GM19239 (cell line): ENCODE results near the gene RRH.
"Not testable (repeated sequence)": the region's sequence is repeated elsewhere in the genome, so short reads cannot be mapped to it uniquely, and the experiment has no call there.

ENCODE experiments used
- DNase-seq: peaks from one replicate; pipeline ENCODE4 v3.0.0; 2011; ENCODE audit warnings: low spot score; ENCODE audit not compliant: insufficient read length
- FAIRE-seq: peaks from 2 replicates; lab custom pipeline; 2011; peaks lifted over from hg19 to GRCh38; lab: Jason Lieb, UNC

Gene RRH

GRCh38 chr4:109836985-109837384 lies 9.2 kb downstream of the RRH start:
- FAIRE-seq (no peak), DNase-seq (no peak)

GRCh38 chr4:109846395-109847098 lies 18.8 kb downstream of the RRH start:
- FAIRE-seq (no peak), DNase-seq (no peak)

GRCh38 chr4:109847896-109848442 lies 20.2 kb downstream of the RRH start, which contains the start of gene LRIT3:
Gene LRIT3 (plus strand): TSS chr4:109848107. CDS start chr4:109848202, 95 bp downstream.
- DNase-seq (no peak), FAIRE-seq (no peak)

GRCh38 chr4:109848501-109848900 lies 20.7 kb downstream of the RRH start:
- no peak for FAIRE-seq
- no peak for DNase-seq

GRCh38 chr4:109850601-109851000 lies 22.8 kb downstream of the RRH start:
- FAIRE-seq (no peak), DNase-seq (no peak)

- FAIRE-seq: not testable (repeated sequence)
These were observed 31.9 kb downstream of the RRH start for GRCh38 chr4:109859426-109860300.

GRCh38 chr4:109861271-109861670 lies 33.5 kb downstream of the RRH start:
- FAIRE-seq: no peak

More at GRCh38 chr4:109859426-109860300, 31.9 kb downstream of the RRH start:
- not testable (repeated sequence) for DNase-seq

GRCh38 chr4:109861916-109862511 lies 34.2 kb downstream of the RRH start:
- no peak for FAIRE-seq
- no peak for DNase-seq

More at GRCh38 chr4:109861271-109861670, 33.5 kb downstream of the RRH start:
- no peak for DNase-seq

- DNase-seq (no peak), FAIRE-seq (no peak)
These were observed 36.4 kb downstream of the RRH start for GRCh38 chr4:109864134-109864533.

- FAIRE-seq: no peak
- no peak for DNase-seq
These were observed 42.3 kb downstream of the RRH start for GRCh38 chr4:109870061-109870460.

GRCh38 chr4:109872065-109872464 lies 44.3 kb downstream of the RRH start:
- no peak for DNase-seq
- FAIRE-seq: no peak

GRCh38 chr4:109872950-109873656 lies 45.3 kb downstream of the RRH start:
- DNase-seq (no peak), FAIRE-seq (no peak)

GRCh38 chr4:109873791-109874514 lies 46.2 kb downstream of the RRH start:
- FAIRE-seq: no peak

GRCh38 chr4:109875106-109875505 lies 47.3 kb downstream of the RRH start:
- DNase-seq (no peak), FAIRE-seq (no peak)

More at GRCh38 chr4:109873791-109874514, 46.2 kb downstream of the RRH start:
- no peak for DNase-seq

- not testable (repeated sequence) for FAIRE-seq, DNase-seq
These were observed 47.8 kb downstream of the RRH start for GRCh38 chr4:109875553-109875952.

- no peak for DNase-seq
- FAIRE-seq: no peak
These were observed 49.0 kb downstream of the RRH start for GRCh38 chr4:109876634-109877265.

GRCh38 chr4:109877400-109877799 lies 49.6 kb downstream of the RRH start:
- DNase-seq (no peak), FAIRE-seq (no peak)

GRCh38 chr4:109878355-109878754 lies 50.6 kb downstream of the RRH start:
- DNase-seq (no peak), FAIRE-seq (no peak)

- FAIRE-seq: no peak
- no peak for DNase-seq
These were observed 51.3 kb downstream of the RRH start for GRCh38 chr4:109879081-109879480.
